HL-60 (cell line): ENCODE measurements around the gene KIAA1671.

Experiments used
- DNase-seq, 2 experiments: peaks; one replicate each; pipeline ENCODE4 v3.0.0-alpha.2; 2010 to 2020; ENCODE audit warnings: low read depth in 1 of 2, low spot score in 1 of 2
- H3K27ac ChIP-seq: fragments of 250-450 bp; sonication (Bioruptor Pico); replicated peaks from 2 replicates; pipeline ENCODE4 v1.5.1; 2020; ENCODE audit warnings: mild to moderate bottlenecking, moderate library complexity
- H3K27me3 ChIP-seq: fragments of 250-450 bp; sonication (Bioruptor Pico); 2 replicates; pipeline ENCODE4 v1.5.1; 2021; ENCODE audit warnings: mild to moderate bottlenecking, moderate library complexity; ENCODE audit not compliant: insufficient read depth, poor library complexity, severe bottlenecking
- H3K4me3 ChIP-seq: replicated peaks from 2 replicates; pipeline ENCODE4 v1.5.1; 2011; ENCODE audit warnings: mild to moderate bottlenecking, control low read depth, low read length; ENCODE audit not compliant: insufficient read depth
- CTCF ChIP-seq: IDR thresholded peaks from one replicate; pipeline ENCODE4 v1.5.1; 2011; ENCODE audit warnings: low read length, control low read depth, inconsistent platforms; ENCODE audit not compliant: insufficient read depth
- GABPA ChIP-seq: IDR thresholded peaks from 2 replicates; pipeline ENCODE4 v1.6.1; 2012; ENCODE audit warnings: low read depth
- POLR2AphosphoS5 ChIP-seq: IDR thresholded peaks from 2 replicates; pipeline ENCODE4 v1.6.1; 2012; ENCODE audit warnings: low read depth
- REST ChIP-seq: IDR thresholded peaks from 2 replicates; pipeline ENCODE4 v1.6.1; 2012; ENCODE audit warnings: low read depth; ENCODE audit not compliant: insufficient replicate concordance
- SPI1 ChIP-seq: IDR thresholded peaks from 2 replicates; pipeline ENCODE4 v1.6.1; 2012; ENCODE audit warnings: low read depth, mild to moderate bottlenecking, borderline replicate concordance

Gene KIAA1671

GRCh38 chr22:25187469-25187868 lies 235.0 kb downstream of the KIAA1671 start:
- Histone ChIP-seq H3K27ac (no peak overlapping the region), H3K4me3 (no peak overlapping the region), H3K27me3 (no peaks in the 10 kb centered on the region)
- no peak for DNase-seq
- TF ChIP-seq POLR2AphosphoS5 (no peak), REST (no peak), GABPA (no peak), CTCF (no peak)

- DNase-seq = no peak
- TF ChIP-seq CTCF (no peak), POLR2AphosphoS5 (no peak), SPI1 (no peak), GABPA (no peak), REST (no peak)
Measured at GRCh38 chr22:25192406-25192805, 239.9 kb downstream of the KIAA1671 start.

GRCh38 chr22:25193130-25193529 lies 240.6 kb downstream of the KIAA1671 start:
- no peak for DNase-seq
- H3K4me3 ChIP-seq = no peak overlapping the region
- no peaks in the 10 kb centered on the region for H3K27me3 ChIP-seq
- H3K27ac ChIP-seq = no peak overlapping the region
- TF ChIP-seq CTCF (no peak), SPI1 (no peak), REST (no peak), GABPA (no peak), POLR2AphosphoS5 (no peak)

More at GRCh38 chr22:25192406-25192805, 239.9 kb downstream of the KIAA1671 start:
- H3K27me3 ChIP-seq = no peaks in the 10 kb centered on the region
- no peak overlapping the region for H3K27ac ChIP-seq
- H3K4me3 ChIP-seq = no peak overlapping the region
